SK-N-SH (cell line): ENCODE data around the gene ATF6. TPM values are rescaled to one million over a fixed set of nuclear protein-coding genes. Genes with fewer than 3 reads are reported as not detected.

Experiments used
- CTCF ChIA-PET: fragments of 300-600, 350-600 bp; formaldehyde crosslinking; extraction: SDS; loops from one replicate; lab custom pipeline; 2021; lab: Yijun Ruan, JAX
- POLR2A ChIA-PET: fragments of 350-600 bp; sonication (Branson Sonifier 250); formaldehyde crosslinking; extraction: SDS; loops from one replicate; lab custom pipeline; 2020; ENCODE audit warnings: antibody characterized with exemption, inconsistent platforms; lab: Yijun Ruan, JAX
- DNase-seq: peaks from one replicate; pipeline ENCODE4 v3.0.0; 2012
- H2AFZ ChIP-seq: fragments of 200-600 bp; sonication (generic); 2 replicates; pipeline ENCODE4 v1.8.1; 2016; ENCODE audit warnings: antibody characterized with exemption, mild to moderate bottlenecking, low read depth
- H3F3A ChIP-seq: fragments of 200-600 bp; sonication (generic); replicated peaks from 2 replicates; pipeline ENCODE3; 2016; ENCODE audit warnings: antibody characterized with exemption, mild to moderate bottlenecking; ENCODE audit not compliant: insufficient read depth
- H3K27ac ChIP-seq, 2 experiments: fragments of 200-500 bp in 1 of 2; fragments of 200-600 bp in 1 of 2; sonication (Bioruptor generic) in 1 of 2; sonication (generic), shearing (Covaris generic) in 1 of 2; 2 replicates each; pipeline versions ENCODE4 v1.5.1 to v1.6.1; 2014 to 2016; ENCODE audit warnings: low read depth in 2 of 2, inconsistent platforms in 1 of 2, low read length in 1 of 2, mild to moderate bottlenecking in 1 of 2, mixed read lengths in 1 of 2
- H3K27me3 ChIP-seq: fragments of 200-600 bp; sonication (generic), shearing (Covaris generic); 2 replicates; pipeline ENCODE4 v1.6.1; 2016; ENCODE audit warnings: mixed run types; ENCODE audit not compliant: insufficient read depth
- H3K36me3 ChIP-seq, 2 experiments: fragments of 200-500 bp in 1 of 2; fragments of 200-600 bp in 1 of 2; sonication (Bioruptor generic) in 1 of 2; sonication (generic) in 1 of 2; replicated peaks in 1 of 2; 2 replicates each; pipeline versions ENCODE3 to v1.5.1; 2014 to 2016; ENCODE audit warnings: low read length in 1 of 2, mild to moderate bottlenecking in 1 of 2; ENCODE audit not compliant: insufficient read depth in 2 of 2, control insufficient read depth in 1 of 2
- H3K4me1 ChIP-seq, 2 experiments: fragments of 200-500 bp in 1 of 2; fragments of 200-600 bp in 1 of 2; sonication (Bioruptor generic) in 1 of 2; sonication (generic), shearing (Covaris generic) in 1 of 2; 2 replicates each; pipeline versions ENCODE4 v1.5.1 to v1.6.1; 2014 to 2016; ENCODE audit warnings: low read depth in 1 of 2, low read length in 1 of 2, mixed run types in 1 of 2; ENCODE audit not compliant: insufficient read depth in 2 of 2, control insufficient read depth in 1 of 2
- H3K4me2 ChIP-seq: fragments of 200-600 bp; sonication (generic), shearing (Covaris generic); 2 replicates; pipeline ENCODE4 v1.6.1; 2017; ENCODE audit warnings: mixed run types
- H3K4me3 ChIP-seq, 2 experiments: fragments of 200-500 bp in 1 of 2; fragments of 200-600 bp in 1 of 2; sonication (Bioruptor generic) in 1 of 2; sonication (generic), shearing (Covaris generic) in 1 of 2; 2 replicates each; pipeline versions ENCODE4 v1.5.1 to v1.8.1; 2014 to 2016; ENCODE audit warnings: low read depth in 2 of 2, inconsistent platforms in 1 of 2, low read length in 1 of 2, mild to moderate bottlenecking in 1 of 2, mixed read lengths in 1 of 2, moderate library complexity in 1 of 2
- H3K79me2 ChIP-seq: fragments of 200-600 bp; sonication (generic); 2 replicates; pipeline ENCODE4 v1.8.1; 2017; ENCODE audit warnings: mild to moderate bottlenecking; ENCODE audit not compliant: insufficient read depth
- H3K9ac ChIP-seq: fragments of 200-600 bp; sonication (generic); 2 replicates; pipeline ENCODE4 v1.6.1; 2017; ENCODE audit warnings: mixed run types
- H3K9me2 ChIP-seq: fragments of 200-600 bp; sonication (generic); 2 replicates; pipeline ENCODE4 v1.6.1; 2017; ENCODE audit warnings: mixed run types
- H3K9me3 ChIP-seq: fragments of 200-600 bp; sonication (generic); 2 replicates; pipeline ENCODE4 v1.6.1; 2017; ENCODE audit warnings: mixed run types, mild to moderate bottlenecking, moderate library complexity
- H4K20me1 ChIP-seq: fragments of 200-600 bp; sonication (generic); 2 replicates; pipeline ENCODE4 v1.6.1; 2017; ENCODE audit warnings: mild to moderate bottlenecking, mixed run types; ENCODE audit not compliant: insufficient read depth
- CHD2 ChIP-seq: fragments of 150-350 bp; IDR thresholded peaks from 2 replicates; pipeline ENCODE4 v1.6.1; 2018; ENCODE audit warnings: low read length; ENCODE audit not compliant: partially characterized antibody
- ELF1 ChIP-seq: IDR thresholded peaks from 2 replicates; pipeline ENCODE4 v1.4.0; 2012
- FOSL2 ChIP-seq: IDR thresholded peaks from 2 replicates; pipeline ENCODE4 v1.4.0; 2012; ENCODE audit warnings: low read depth, mild to moderate bottlenecking, moderate library complexity, borderline replicate concordance
- FOXJ3 ChIP-seq: sonication (generic); formaldehyde crosslinking; IDR thresholded peaks from 2 replicates; pipeline ENCODE4 v1.5.1; 2020; ENCODE audit warnings: mild to moderate bottlenecking, missing genetic modification reagents
- JUND ChIP-seq: IDR thresholded peaks from 2 replicates; pipeline ENCODE4 v1.4.0; 2012
- MXI1 ChIP-seq: IDR thresholded peaks from 2 replicates; pipeline ENCODE4 v1.6.1; 2012; ENCODE audit warnings: mild to moderate bottlenecking, low read depth, low read length, improper control_type of control experiment
- NRF1 ChIP-seq: IDR thresholded peaks from 2 replicates; pipeline ENCODE4 v1.6.1; 2012; ENCODE audit warnings: low read depth, mild to moderate bottlenecking, low read length
- POLR2AphosphoS5 ChIP-seq: IDR thresholded peaks from 2 replicates; pipeline ENCODE4 v1.6.1; 2012; ENCODE audit warnings: low read depth, low read length
- RXRA ChIP-seq: IDR thresholded peaks from 2 replicates; pipeline ENCODE4 v1.4.0; 2012; ENCODE audit warnings: low read depth, mild to moderate bottlenecking, borderline replicate concordance
- TAF1 ChIP-seq: IDR thresholded peaks from 2 replicates; pipeline ENCODE4 v1.6.1; 2012; ENCODE audit warnings: low read depth, mild to moderate bottlenecking, low read length, moderate library complexity, borderline replicate concordance
- TCF12 ChIP-seq: IDR thresholded peaks from 2 replicates; pipeline ENCODE4 v1.4.0; 2012
- WGBS: methylation state at CpG from one replicate; pipeline ENCODE4 v1.1.6; 2017; ENCODE audit warnings: low lambda C conversion rate; 5-methylcytosine and 5-hydroxymethylcytosine counted together
- polyA plus RNA-seq, 3 experiments: library from polyadenylated mRNA; depleted of rRNA; stranded (reverse); fragments of >200 nt; gene quantifications; 2 replicates each; pipeline ENCODE4 v1.2.3, GENCODE V29; 2012
- TF ChIP-seq, protein P1 (sequence below): fragments of 150-350 bp; IDR thresholded peaks from 2 replicates; pipeline ENCODE4 v1.6.1; 2016; ENCODE audit warnings: mild to moderate bottlenecking, low read depth, low read length
- TF ChIP-seq, protein P2 (sequence below): IDR thresholded peaks from 2 replicates; pipeline ENCODE4 v1.4.0; 2012; ENCODE audit warnings: low read depth
- TF ChIP-seq, protein P3 (sequence below): IDR thresholded peaks from 2 replicates; pipeline ENCODE4; 2012
- TF ChIP-seq, protein P4 (sequence below): IDR thresholded peaks from 2 replicates; pipeline ENCODE4 v1.6.1; 2012; ENCODE audit warnings: mild to moderate bottlenecking, low read depth, low read length, moderate library complexity

ATF6 gene
- polyA plus RNA-seq, 1 of the 3 experiments (the other 2 are of a cell fraction) = 8.8 TPM

DNA sequence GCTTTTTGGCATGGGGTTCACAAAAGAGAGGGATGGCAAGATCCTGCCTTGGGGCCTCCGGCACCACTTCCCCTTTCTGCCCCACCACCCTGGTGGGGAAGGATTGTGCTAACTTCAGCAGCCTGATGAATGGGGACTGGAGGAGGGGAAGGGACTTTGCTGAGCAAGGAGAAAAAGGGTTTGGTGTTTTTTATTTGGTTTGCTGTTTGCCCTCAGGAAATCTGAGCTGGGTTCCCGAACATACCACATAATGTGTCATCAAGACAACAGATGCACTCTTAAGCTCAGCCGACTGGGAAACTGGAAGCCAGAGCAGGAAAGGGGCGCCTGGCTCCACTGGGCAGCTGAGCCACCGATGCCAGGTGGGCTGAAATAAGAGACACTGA, 237.7 kb downstream of the ATF6 start:
- Histone ChIP-seq H3K4me1 (peaks cover 9 to 11% of the 10 kb centered on the region in 2 experiments; a peak in 2 of 4 replicates), H3K27ac (no peak overlapping the region)
- POLR2A ChIA-PET = interaction anchor here (1.1 kb wide), 1 partner anchor 20 kb away, joined by 3 read pairs; the partner anchor contains the start of gene OLFML2B
- TF ChIP-seq FOXJ3 (no peak), JUND (peak; percentile 59), FOSL2 (peak; percentile 51; the same call in 1 of the 2 replicates), NRF1 (no peak), TCF12 (peak; percentile 74), POLR2AphosphoS5 (no peak), RXRA (no peak), ELF1 (0 out of 2 replicates have a peak, but pooled peaks have one; percentile 8), MXI1 (no peak), TAF1 (no peak), CHD2 (no peak)
- TF ChIP-seq, protein P1, sequence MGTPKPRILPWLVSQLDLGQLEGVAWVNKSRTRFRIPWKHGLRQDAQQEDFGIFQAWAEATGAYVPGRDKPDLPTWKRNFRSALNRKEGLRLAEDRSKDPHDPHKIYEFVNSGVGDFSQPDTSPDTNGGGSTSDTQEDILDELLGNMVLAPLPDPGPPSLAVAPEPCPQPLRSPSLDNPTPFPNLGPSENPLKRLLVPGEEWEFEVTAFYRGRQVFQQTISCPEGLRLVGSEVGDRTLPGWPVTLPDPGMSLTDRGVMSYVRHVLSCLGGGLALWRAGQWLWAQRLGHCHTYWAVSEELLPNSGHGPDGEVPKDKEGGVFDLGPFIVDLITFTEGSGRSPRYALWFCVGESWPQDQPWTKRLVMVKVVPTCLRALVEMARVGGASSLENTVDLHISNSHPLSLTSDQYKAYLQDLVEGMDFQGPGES = no peak
- TF ChIP-seq, protein P2, sequence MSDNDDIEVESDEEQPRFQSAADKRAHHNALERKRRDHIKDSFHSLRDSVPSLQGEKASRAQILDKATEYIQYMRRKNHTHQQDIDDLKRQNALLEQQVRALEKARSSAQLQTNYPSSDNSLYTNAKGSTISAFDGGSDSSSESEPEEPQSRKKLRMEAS = no peak
- TF ChIP-seq, protein P3, sequence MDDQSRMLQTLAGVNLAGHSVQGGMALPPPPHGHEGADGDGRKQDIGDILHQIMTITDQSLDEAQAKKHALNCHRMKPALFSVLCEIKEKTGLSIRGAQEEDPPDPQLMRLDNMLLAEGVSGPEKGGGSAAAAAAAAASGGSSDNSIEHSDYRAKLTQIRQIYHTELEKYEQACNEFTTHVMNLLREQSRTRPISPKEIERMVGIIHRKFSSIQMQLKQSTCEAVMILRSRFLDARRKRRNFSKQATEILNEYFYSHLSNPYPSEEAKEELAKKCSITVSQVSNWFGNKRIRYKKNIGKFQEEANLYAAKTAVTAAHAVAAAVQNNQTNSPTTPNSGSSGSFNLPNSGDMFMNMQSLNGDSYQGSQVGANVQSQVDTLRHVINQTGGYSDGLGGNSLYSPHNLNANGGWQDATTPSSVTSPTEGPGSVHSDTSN = no peak
- TF ChIP-seq, protein P4, sequence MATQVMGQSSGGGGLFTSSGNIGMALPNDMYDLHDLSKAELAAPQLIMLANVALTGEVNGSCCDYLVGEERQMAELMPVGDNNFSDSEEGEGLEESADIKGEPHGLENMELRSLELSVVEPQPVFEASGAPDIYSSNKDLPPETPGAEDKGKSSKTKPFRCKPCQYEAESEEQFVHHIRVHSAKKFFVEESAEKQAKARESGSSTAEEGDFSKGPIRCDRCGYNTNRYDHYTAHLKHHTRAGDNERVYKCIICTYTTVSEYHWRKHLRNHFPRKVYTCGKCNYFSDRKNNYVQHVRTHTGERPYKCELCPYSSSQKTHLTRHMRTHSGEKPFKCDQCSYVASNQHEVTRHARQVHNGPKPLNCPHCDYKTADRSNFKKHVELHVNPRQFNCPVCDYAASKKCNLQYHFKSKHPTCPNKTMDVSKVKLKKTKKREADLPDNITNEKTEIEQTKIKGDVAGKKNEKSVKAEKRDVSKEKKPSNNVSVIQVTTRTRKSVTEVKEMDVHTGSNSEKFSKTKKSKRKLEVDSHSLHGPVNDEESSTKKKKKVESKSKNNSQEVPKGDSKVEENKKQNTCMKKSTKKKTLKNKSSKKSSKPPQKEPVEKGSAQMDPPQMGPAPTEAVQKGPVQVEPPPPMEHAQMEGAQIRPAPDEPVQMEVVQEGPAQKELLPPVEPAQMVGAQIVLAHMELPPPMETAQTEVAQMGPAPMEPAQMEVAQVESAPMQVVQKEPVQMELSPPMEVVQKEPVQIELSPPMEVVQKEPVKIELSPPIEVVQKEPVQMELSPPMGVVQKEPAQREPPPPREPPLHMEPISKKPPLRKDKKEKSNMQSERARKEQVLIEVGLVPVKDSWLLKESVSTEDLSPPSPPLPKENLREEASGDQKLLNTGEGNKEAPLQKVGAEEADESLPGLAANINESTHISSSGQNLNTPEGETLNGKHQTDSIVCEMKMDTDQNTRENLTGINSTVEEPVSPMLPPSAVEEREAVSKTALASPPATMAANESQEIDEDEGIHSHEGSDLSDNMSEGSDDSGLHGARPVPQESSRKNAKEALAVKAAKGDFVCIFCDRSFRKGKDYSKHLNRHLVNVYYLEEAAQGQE = no peak
- TF ChIP-seq, all 33 proteins: peak for 4
- Histone ChIP-seq H3K9ac (no peak overlapping the region), H3F3A (no peaks in the 10 kb centered on the region), H3K36me3 (peaks cover 0 to 3% of the 10 kb centered on the region in 2 experiments), H3K9me3 (no peaks in the 10 kb centered on the region), H2AFZ (no peak overlapping the region), H4K20me1 (no peaks in the 10 kb centered on the region), H3K4me3 (no peak overlapping the region), H3K4me2 (peak overlapping the region; percentile 41), H3K9me2 (no peaks in the 10 kb centered on the region), H3K27me3 (no peaks in the 10 kb centered on the region), H3K79me2 (no peaks in the 10 kb centered on the region)
- 41% methylated on average over 5 of the region's 5 CpGs for WGBS
- CTCF ChIA-PET = no interaction called here
- DNase-seq = no peak
